Upper lobe of right lung (tissue), 1 donor: ENCODE data around the gene NIPAL4. TPM values are rescaled to one million over a fixed set of nuclear protein-coding genes. Genes with fewer than 3 reads are reported as not detected.
"Not testable (repeated sequence)": the region's sequence is repeated elsewhere in the genome, so short reads cannot be mapped to it uniquely, and the experiment has no call there.

ENCODE experiments used
- ATAC-seq: fragments of 200-7000 bp; cut with Tn5 transposase; one replicate; pipeline ENCODE4 v1.9.1; 2020; ENCODE audit warnings: mild to moderate bottlenecking, moderate library complexity
- DNase-seq: peaks from one replicate; pipeline ENCODE4 v3.0.0-alpha.2; 2020
- H3K27ac ChIP-seq: fragments of 200-600 bp; one replicate; pipeline ENCODE4 v1.8.0; 2022
- H3K27me3 ChIP-seq: fragments of 200-600 bp; one replicate; pipeline ENCODE4 v1.8.0; 2022; ENCODE audit warnings: mild to moderate bottlenecking
- H3K36me3 ChIP-seq: fragments of 200-600 bp; one replicate; pipeline ENCODE4 v1.8.0; 2022
- H3K4me1 ChIP-seq: fragments of 200-600 bp; one replicate; pipeline ENCODE4 v1.8.0; 2022
- H3K4me3 ChIP-seq: fragments of 200-600 bp; one replicate; pipeline ENCODE4 v1.8.0; 2022; ENCODE audit warnings: mild to moderate bottlenecking
- H3K9me3 ChIP-seq: fragments of 200-600 bp; one replicate; pipeline ENCODE4 v1.8.0; 2022
- intact Hi-C: fragments of 100-400 bp; cut with DNase I; formaldehyde crosslinking; loops from one replicate; pipeline ENCODE4 v1.11.0; 2022
- total RNA-seq: library from RNA; stranded (reverse); fragmentation: NEBNext Ultra II Directional; extraction: Animal tissue kit (Norgen Biotek cat#: 25700); gene quantifications from one replicate; pipeline ENCODE4 v1.2.1, GENCODE V29; 2021
- TF ChIP-seq, protein P1 (sequence below): fragments of 200-600 bp; IDR thresholded peaks from one replicate; pipeline ENCODE4 v1.8.0; 2022; ENCODE audit warnings: antibody characterized with exemption
- donor health status: DM: no; HTN: yes; CAD: no; lungs with severe emphysema.

The NIPAL4 gene
- total RNA-seq, 1 donor from 2014 or later = not detected

DNA sequence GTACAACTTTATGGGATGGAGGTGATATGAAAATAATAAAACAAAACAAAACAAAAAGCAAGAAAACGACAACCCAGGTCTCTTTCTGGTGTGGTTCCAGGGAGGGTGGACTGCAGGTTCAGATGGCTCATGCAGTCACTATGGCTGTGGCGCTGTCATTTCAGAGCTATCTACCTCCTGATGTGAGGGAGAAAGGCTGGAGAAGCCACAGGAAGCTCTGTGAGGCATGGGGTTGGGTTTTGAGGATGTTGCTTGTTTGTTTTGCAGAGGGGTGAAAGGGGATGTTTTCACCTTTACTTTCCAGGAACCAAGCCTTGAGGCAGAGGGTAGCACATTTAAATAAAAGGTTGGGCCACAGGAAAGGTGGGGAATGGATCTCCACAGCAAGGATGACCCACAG lies 18.7 kb downstream of the NIPAL4 start:
- ATAC-seq = no peak
- Histone ChIP-seq H3K27me3 (no peaks in the 10 kb centered on the region), H3K27ac (no peak overlapping the region), H3K4me3 (no peak overlapping the region), H3K4me1 (peaks cover 6% of the 10 kb centered on the region), H3K9me3 (no peaks in the 10 kb centered on the region), H3K36me3 (peaks cover 19% of the 10 kb centered on the region)
- TF ChIP-seq, protein P1, sequence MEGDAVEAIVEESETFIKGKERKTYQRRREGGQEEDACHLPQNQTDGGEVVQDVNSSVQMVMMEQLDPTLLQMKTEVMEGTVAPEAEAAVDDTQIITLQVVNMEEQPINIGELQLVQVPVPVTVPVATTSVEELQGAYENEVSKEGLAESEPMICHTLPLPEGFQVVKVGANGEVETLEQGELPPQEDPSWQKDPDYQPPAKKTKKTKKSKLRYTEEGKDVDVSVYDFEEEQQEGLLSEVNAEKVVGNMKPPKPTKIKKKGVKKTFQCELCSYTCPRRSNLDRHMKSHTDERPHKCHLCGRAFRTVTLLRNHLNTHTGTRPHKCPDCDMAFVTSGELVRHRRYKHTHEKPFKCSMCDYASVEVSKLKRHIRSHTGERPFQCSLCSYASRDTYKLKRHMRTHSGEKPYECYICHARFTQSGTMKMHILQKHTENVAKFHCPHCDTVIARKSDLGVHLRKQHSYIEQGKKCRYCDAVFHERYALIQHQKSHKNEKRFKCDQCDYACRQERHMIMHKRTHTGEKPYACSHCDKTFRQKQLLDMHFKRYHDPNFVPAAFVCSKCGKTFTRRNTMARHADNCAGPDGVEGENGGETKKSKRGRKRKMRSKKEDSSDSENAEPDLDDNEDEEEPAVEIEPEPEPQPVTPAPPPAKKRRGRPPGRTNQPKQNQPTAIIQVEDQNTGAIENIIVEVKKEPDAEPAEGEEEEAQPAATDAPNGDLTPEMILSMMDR = no peak
- DNase-seq = no peak
- intact Hi-C loops = no loop called here

DNA sequence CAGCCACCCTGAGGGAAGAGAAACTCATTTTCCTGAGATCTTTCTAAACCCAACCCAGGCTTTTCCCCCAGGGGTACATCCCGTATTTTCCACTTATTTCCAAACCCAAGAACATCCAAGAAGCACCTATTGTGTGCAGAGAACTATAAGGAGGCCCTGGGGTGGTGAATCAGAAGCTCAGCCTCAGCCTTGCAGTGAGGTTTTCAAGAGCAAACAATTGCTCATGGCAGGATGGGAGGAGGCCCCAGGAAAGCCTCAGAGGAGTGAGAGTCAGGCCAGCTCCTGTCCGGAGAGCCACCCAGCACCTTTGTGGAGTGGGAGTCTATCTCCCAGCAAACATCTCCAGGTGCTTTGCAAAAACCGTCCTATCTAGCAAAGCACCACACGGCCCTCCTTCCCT lies 19.2 kb downstream of the NIPAL4 start:
- intact Hi-C loops = no loop called here
- Histone ChIP-seq H3K36me3 (peaks cover 22% of the 10 kb centered on the region), H3K27me3 (no peaks in the 10 kb centered on the region), H3K9me3 (no peaks in the 10 kb centered on the region), H3K4me1 (peaks cover 6% of the 10 kb centered on the region), H3K4me3 (no peak overlapping the region), H3K27ac (no peak overlapping the region)
- DNase-seq = no peak
- ATAC-seq = no peak
- TF ChIP-seq, protein P1 = no peak

- ATAC-seq = no peak
- intact Hi-C loops = no loop called here
- H3K4me3 ChIP-seq = no peak overlapping the region
- H3K36me3 ChIP-seq = peaks cover 24% of the 10 kb centered on the region
- no peaks in the 10 kb centered on the region for H3K27me3 ChIP-seq
- H3K4me1 ChIP-seq = peaks cover 6% of the 10 kb centered on the region
- H3K27ac ChIP-seq = no peak overlapping the region
- DNase-seq = no peak
- no peaks in the 10 kb centered on the region for H3K9me3 ChIP-seq
- TF ChIP-seq, protein P1 = no peak
These were observed 19.8 kb downstream of the NIPAL4 start for GRCh38 chr5:157479612-157480510.

DNA sequence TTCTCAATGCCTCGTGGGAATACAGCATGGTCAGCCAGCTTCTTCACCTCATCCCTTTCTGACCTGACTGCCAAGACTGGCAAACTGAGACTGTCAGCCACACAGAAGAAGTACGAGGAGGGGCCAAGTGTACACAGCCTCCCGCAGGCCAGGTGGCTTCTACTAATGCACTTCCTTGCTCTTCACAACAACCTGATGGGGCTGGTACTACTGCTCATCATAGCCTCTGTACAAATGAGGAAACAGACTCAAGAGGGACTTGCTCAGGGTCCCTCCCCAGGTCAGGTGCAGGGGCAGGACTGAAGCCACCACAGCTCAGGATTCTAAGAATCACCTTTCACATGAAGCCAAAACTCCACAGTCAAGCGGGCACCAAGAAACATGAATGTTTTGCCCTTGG lies 21.3 kb downstream of the NIPAL4 start:
- Histone ChIP-seq H3K9me3 (no peaks in the 10 kb centered on the region), H3K4me3 (no peak overlapping the region), H3K27me3 (no peaks in the 10 kb centered on the region), H3K4me1 (peaks cover 6% of the 10 kb centered on the region), H3K27ac (no peak overlapping the region), H3K36me3 (peaks cover 24% of the 10 kb centered on the region)
- no peak for DNase-seq
- ATAC-seq = no peak
- TF ChIP-seq, protein P1 = no peak
- intact Hi-C loops = no loop called here

DNA sequence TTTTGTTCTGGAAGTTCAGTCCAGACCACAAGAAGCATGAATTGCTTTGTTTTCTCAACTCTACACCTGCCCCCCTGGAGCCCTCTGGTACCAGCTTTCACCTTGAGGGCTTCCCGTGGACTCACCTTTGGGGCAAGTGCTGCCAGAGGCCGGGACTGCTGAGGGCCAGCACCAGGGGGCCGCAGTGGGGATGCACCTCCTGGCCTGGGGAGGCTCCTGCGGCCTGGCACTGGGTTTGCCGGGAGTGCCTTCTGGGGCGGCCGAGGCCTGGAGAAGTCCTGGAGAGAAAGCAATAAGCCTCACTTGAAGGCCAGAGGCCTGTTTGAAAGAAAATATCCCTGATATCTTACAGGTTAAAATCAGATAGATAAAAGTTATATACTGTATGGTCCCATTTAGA lies 21.7 kb downstream of the NIPAL4 start:
- Histone ChIP-seq H3K4me3 (no peak overlapping the region), H3K9me3 (no peaks in the 10 kb centered on the region), H3K27me3 (no peaks in the 10 kb centered on the region), H3K36me3 (peaks cover 24% of the 10 kb centered on the region), H3K4me1 (peaks cover 6% of the 10 kb centered on the region), H3K27ac (no peak overlapping the region)
- TF ChIP-seq, protein P1 = no peak
- ATAC-seq (no peak), DNase-seq (no peak)
- intact Hi-C loops = no loop called here

- H3K4me1 ChIP-seq, H3K27ac ChIP-seq, H3K9me3 ChIP-seq, H3K27me3 ChIP-seq, intact Hi-C loops, DNase-seq, H3K4me3 ChIP-seq, ATAC-seq: not testable (repeated sequence)
- H3K36me3 ChIP-seq = peaks cover 28% of the 10 kb centered on the region
These were observed 22.7 kb downstream of the NIPAL4 start for GRCh38 chr5:157482702-157483101.
